Neural cell (in vitro differentiated cells): Measurements from ENCODE around the gene DHRS7. TPM values are rescaled to one million over a fixed set of nuclear protein-coding genes. Genes with fewer than 3 reads are reported as not detected.

ENCODE experiments used
- H2AFZ ChIP-seq: fragments of 200-600, 300-800 bp; sonication (generic), shearing (Covaris generic); 2 replicates; pipeline ENCODE4 v1.6.0; 2014; ENCODE audit warnings: low read depth, mild to moderate bottlenecking, antibody characterized with exemption, low read length, moderate library complexity
- H3F3A ChIP-seq: fragments of 200-600 bp; shearing (Covaris generic); 2 replicates; pipeline ENCODE4 v1.6.1; 2016; ENCODE audit warnings: mild to moderate bottlenecking, moderate library complexity, mixed read lengths, antibody characterized with exemption, low read length; ENCODE audit not compliant: insufficient read depth, poor library complexity, severe bottlenecking
- H3K27ac ChIP-seq: fragments of 200-600, 300-800 bp; sonication (generic), shearing (Covaris generic); 2 replicates; pipeline ENCODE4 v1.5.1; 2014; ENCODE audit warnings: mild to moderate bottlenecking, low read length, moderate library complexity
- H3K27me3 ChIP-seq: fragments of 300-800, 200-600 bp; sonication (generic), shearing (Covaris generic); 2 replicates; pipeline ENCODE4 v1.6.0; 2014; ENCODE audit warnings: mild to moderate bottlenecking, low read depth, low read length, moderate library complexity; ENCODE audit not compliant: insufficient read depth
- H3K36me3 ChIP-seq: fragments of 300-800, 200-600 bp; sonication (generic), shearing (Covaris generic); 2 replicates; pipeline ENCODE4 v1.5.1; 2014; ENCODE audit warnings: mild to moderate bottlenecking, antibody characterized with exemption, low read length, moderate library complexity; ENCODE audit not compliant: insufficient read depth
- H3K4me2 ChIP-seq: fragments of 300-800, 200-600 bp; sonication (generic), shearing (Covaris generic); 2 replicates; pipeline ENCODE4 v1.6.0; 2014; ENCODE audit warnings: mild to moderate bottlenecking, low read length
- H3K4me3 ChIP-seq: fragments of 300-800, 200-600 bp; sonication (generic), shearing (Covaris generic); 2 replicates; pipeline ENCODE4 v1.5.1; 2014; ENCODE audit warnings: mild to moderate bottlenecking, low read length, moderate library complexity
- H3K79me2 ChIP-seq: fragments of 200-600 bp; shearing (Covaris generic); replicated peaks from 2 replicates; pipeline ENCODE4 v1.6.0; 2014; ENCODE audit warnings: mild to moderate bottlenecking, low read length, moderate library complexity; ENCODE audit not compliant: insufficient read depth
- H3K9ac ChIP-seq: fragments of 300-800, 200-600 bp; sonication (generic), shearing (Covaris generic); 2 replicates; pipeline ENCODE4 v1.6.1; 2016; ENCODE audit warnings: mild to moderate bottlenecking, low read length, mixed read lengths
- H3K9me2 ChIP-seq: fragments of 200-600 bp; shearing (Covaris generic); 2 replicates; pipeline ENCODE4 v1.6.1; 2016; ENCODE audit warnings: mild to moderate bottlenecking, low read length, mixed read lengths; ENCODE audit not compliant: insufficient read depth
- H3K9me3 ChIP-seq: fragments of 200-600, 300-800 bp; sonication (generic), shearing (Covaris generic); 2 replicates; pipeline ENCODE4 v1.6.1; 2016; ENCODE audit warnings: mild to moderate bottlenecking, mixed run types, low read length, moderate library complexity, mixed read lengths
- H4K20me1 ChIP-seq: fragments of 200-600 bp; shearing (Covaris generic); 2 replicates; pipeline ENCODE4 v1.6.1; 2016; ENCODE audit warnings: mild to moderate bottlenecking, mixed run types; ENCODE audit not compliant: insufficient read depth
- CTCF ChIP-seq: fragments of 450-650 bp; IDR thresholded peaks from 2 replicates; pipeline ENCODE4 v1.5.1; 2014; ENCODE audit warnings: antibody characterized with exemption, mild to moderate bottlenecking, moderate library complexity; ENCODE audit not compliant: poor library complexity, severe bottlenecking
- POLR2AphosphoS5 ChIP-seq: IDR thresholded peaks from 2 replicates; pipeline ENCODE4 v1.6.1; 2012
- RAD21 ChIP-seq: fragments of 450-650 bp; conservative IDR thresholded peaks from 2 replicates; pipeline ENCODE4 v1.6.1; 2014; ENCODE audit warnings: antibody characterized with exemption, mild to moderate bottlenecking, moderate library complexity
- REST ChIP-seq: IDR thresholded peaks from 2 replicates; pipeline ENCODE4 v1.6.1; 2012; ENCODE audit warnings: borderline replicate concordance
- polyA plus RNA-seq: library from polyadenylated mRNA; depleted of rRNA; stranded (reverse); fragments of >200 nt; gene quantifications from 2 replicates; pipeline ENCODE4 v1.2.3, GENCODE V29; 2014

The DHRS7 gene
- polyA plus RNA-seq, 1 donor from 2014 or later, result 89.6 TPM

- Histone ChIP-seq H3K36me3 (no peaks in the 10 kb centered on the region), H3K9ac (no peak overlapping the region), H3K4me2 (no peak overlapping the region), H4K20me1 (no peaks in the 10 kb centered on the region), H3K27ac (no peak overlapping the region), H3K4me3 (no peak overlapping the region), H3K9me2 (no peaks in the 10 kb centered on the region), H3K79me2 (no peaks in the 10 kb centered on the region), H2AFZ (no peak overlapping the region), H3K9me3 (no peaks in the 10 kb centered on the region), H3F3A (no peaks in the 10 kb centered on the region), H3K27me3 (no peaks in the 10 kb centered on the region)
- no peak for TF ChIP-seq POLR2AphosphoS5
- TF ChIP-seq REST, result no peak
- no peak for TF ChIP-seq CTCF
These were observed 31.1 kb upstream of the DHRS7 start for GRCh38 chr14:60196291-60196690.

- Histone ChIP-seq H4K20me1 (no peaks in the 10 kb centered on the region), H3K27ac (no peak overlapping the region), H3K9ac (no peak overlapping the region), H3K4me2 (no peak overlapping the region), H2AFZ (no peak overlapping the region), H3K79me2 (no peaks in the 10 kb centered on the region), H3K27me3 (no peaks in the 10 kb centered on the region), H3K36me3 (no peaks in the 10 kb centered on the region), H3K9me3 (no peaks in the 10 kb centered on the region), H3K4me3 (no peak overlapping the region), H3K9me2 (no peaks in the 10 kb centered on the region), H3F3A (no peaks in the 10 kb centered on the region)
- TF ChIP-seq CTCF (no peak), POLR2AphosphoS5 (no peak), RAD21 (no peak)
These were observed 30.1 kb upstream of the DHRS7 start for GRCh38 chr14:60195179-60195810.
